Measurements from ENCODE around the gene SPPL3.

SPPL3 gene

GRCh38 chr12:120719496-120720233 lies 184.5 kb downstream of the SPPL3 start:
- no peak for DNase-seq

DNA sequence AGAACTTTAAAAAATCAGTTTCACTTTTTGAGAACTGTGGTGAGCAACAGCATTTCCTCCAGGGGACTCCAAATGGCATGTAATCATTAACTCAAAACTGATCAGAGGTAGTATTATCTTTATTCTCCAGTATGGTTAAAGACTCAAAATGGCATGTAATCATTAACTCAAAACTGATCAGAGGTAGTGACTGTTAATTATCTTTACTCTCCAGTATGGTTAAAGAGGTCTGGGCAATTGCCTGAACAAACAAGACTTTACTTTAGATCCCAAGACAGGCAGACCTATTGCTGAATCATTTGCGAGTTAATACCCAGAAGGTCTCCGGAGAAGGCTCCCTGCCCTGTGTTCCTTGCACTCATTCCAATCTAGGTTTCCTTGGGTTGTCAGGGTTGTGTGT lies 185.1 kb downstream of the SPPL3 start:
- DNase-seq = peak; percentile 35

- no peak for DNase-seq
Measured at GRCh38 chr12:120718055-120718454, 186.1 kb downstream of the SPPL3 start.

GRCh38 chr12:120713861-120714482 lies 190.2 kb downstream of the SPPL3 start:
- DNase-seq = peak; percentile 73

DNA sequence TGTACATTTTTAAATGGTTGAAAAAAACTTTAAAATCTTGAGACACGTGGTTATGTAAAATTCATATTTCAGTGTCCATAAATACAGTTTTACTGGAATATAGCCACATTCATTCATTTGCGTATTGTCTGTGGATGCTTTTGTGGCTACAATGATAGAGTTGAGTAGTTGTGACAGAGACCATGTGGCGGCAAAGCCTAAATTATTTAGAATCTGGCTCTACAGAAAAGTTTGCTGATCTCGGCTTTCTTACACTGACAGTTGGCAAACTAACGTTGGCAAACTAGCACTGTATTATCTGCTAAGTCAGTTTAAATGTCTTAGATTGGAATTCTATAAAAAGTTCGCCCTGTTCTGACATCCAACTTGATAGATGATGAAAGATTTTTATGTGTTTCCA lies 191.5 kb downstream of the SPPL3 start:
- DNase-seq = no peak

Measured in kidney glomerular epithelial cell (primary cell).